ENCODE results near the gene SAMMSON.
A peak's percentile ranks its signal among the peaks of the same experiment; 100 is the strongest.

SAMMSON gene

GRCh38 chr3:70097084-70097483 lies 97.6 kb downstream of the SAMMSON start:
- TF ChIP-seq CTCF (IDR thresholded peaks at IDR 0.05; ENCODE audit: low read depth, low read length): no peak
- no peak overlapping the region for H3K4me3 ChIP-seq (ENCODE audit: low read depth, low read length)

- no peak overlapping the region for H3K4me3 ChIP-seq (ENCODE audit: low read depth, low read length)
- TF ChIP-seq CTCF (IDR thresholded peaks at IDR 0.05; ENCODE audit: low read depth, low read length): peak; percentile 71
Observed at GRCh38 chr3:70108072-70108471, 108.5 kb downstream of the SAMMSON start.

- H3K4me3 ChIP-seq (ENCODE audit: low read depth, low read length): no peak overlapping the region
- no peak for TF ChIP-seq CTCF (IDR thresholded peaks at IDR 0.05; ENCODE audit: low read depth, low read length)
Observed at GRCh38 chr3:70108546-70108945, 109.0 kb downstream of the SAMMSON start.

GRCh38 chr3:70110066-70110465 lies 110.5 kb downstream of the SAMMSON start:
- H3K4me3 ChIP-seq (ENCODE audit: low read depth, low read length): no peak overlapping the region
- no peak for TF ChIP-seq CTCF (IDR thresholded peaks at IDR 0.05; ENCODE audit: low read depth, low read length)

GRCh38 chr3:70111411-70111810 lies 111.9 kb downstream of the SAMMSON start:
- TF ChIP-seq CTCF (IDR thresholded peaks at IDR 0.05; ENCODE audit: low read depth, low read length): no peak

GRCh38 chr3:70112751-70113150 lies 113.2 kb downstream of the SAMMSON start:
- no peak overlapping the region for H3K4me3 ChIP-seq (ENCODE audit: low read depth, low read length)
- no peak for TF ChIP-seq CTCF (IDR thresholded peaks at IDR 0.05; ENCODE audit: low read depth, low read length)

More at GRCh38 chr3:70111411-70111810, 111.9 kb downstream of the SAMMSON start:
- H3K4me3 ChIP-seq (ENCODE audit: low read depth, low read length): no peak overlapping the region

GRCh38 chr3:70114431-70114830 lies 114.9 kb downstream of the SAMMSON start:
- no peak for TF ChIP-seq CTCF (IDR thresholded peaks at IDR 0.05; ENCODE audit: low read depth, low read length)
- no peak overlapping the region for H3K4me3 ChIP-seq (ENCODE audit: low read depth, low read length)
